ENCODE data around the gene C6orf52.
A peak's percentile ranks its signal among the peaks of the same experiment; 100 is the strongest.
"Not testable (repeated sequence)": the region's sequence is repeated elsewhere in the genome, so short reads cannot be mapped to it uniquely, and the experiment has no call there.

C6orf52 gene

DNA sequence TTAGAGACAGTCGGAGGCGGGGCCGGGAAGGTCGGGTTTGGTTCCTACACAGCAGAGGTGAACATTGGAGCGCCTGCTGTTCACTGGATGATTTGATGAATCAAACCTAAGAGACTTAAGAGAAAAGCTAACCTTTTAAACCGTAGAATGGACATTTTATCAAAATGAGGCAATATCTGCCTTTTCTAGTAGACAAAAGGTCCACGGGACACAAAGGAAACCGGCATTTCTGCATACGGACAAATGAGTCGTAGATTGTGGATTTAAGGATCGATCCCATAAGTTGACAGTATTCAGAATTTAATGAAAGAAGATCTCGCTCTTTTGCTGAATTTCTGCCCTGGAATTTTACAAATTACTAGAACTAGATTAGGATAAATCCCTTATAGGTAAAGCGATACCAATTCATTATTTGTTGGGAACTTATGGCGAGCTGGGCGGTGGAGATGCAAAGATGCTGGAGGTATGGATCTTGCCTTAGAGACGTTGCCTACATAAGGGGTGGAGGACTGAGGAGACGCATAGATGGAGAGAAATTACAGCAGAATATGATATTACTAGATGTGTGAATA is 756 bp upstream of the C6orf52 start:
- DNase-seq, result no peak

DNA sequence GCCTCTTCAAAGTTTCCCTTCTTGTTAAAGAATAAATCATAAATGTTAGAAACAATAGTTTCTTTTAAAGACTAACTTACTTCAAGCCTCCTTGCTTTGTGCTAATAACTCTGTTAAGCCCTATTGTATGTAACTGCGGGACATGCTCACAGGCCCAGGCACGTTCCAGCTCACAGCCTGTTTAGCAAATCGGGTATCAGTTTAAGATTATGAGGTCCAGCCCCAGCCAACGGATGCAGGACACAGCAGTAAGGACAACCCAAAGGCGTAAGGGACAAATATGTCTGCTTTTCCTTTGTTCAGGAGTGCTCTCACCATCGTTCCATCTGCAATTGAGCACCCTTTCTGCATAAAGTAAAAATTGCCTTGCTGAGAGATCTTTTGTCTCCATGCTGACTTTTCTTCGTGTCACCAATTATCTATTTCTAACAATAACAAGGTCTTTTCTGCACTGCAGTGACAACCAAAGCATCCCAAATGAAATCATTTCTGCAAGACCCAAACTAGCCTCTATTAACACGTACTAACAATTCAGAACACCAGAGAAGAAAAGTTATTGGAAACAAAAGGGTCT is 1.4 kb downstream of the C6orf52 start:
- DNase-seq, result no peak

DNA sequence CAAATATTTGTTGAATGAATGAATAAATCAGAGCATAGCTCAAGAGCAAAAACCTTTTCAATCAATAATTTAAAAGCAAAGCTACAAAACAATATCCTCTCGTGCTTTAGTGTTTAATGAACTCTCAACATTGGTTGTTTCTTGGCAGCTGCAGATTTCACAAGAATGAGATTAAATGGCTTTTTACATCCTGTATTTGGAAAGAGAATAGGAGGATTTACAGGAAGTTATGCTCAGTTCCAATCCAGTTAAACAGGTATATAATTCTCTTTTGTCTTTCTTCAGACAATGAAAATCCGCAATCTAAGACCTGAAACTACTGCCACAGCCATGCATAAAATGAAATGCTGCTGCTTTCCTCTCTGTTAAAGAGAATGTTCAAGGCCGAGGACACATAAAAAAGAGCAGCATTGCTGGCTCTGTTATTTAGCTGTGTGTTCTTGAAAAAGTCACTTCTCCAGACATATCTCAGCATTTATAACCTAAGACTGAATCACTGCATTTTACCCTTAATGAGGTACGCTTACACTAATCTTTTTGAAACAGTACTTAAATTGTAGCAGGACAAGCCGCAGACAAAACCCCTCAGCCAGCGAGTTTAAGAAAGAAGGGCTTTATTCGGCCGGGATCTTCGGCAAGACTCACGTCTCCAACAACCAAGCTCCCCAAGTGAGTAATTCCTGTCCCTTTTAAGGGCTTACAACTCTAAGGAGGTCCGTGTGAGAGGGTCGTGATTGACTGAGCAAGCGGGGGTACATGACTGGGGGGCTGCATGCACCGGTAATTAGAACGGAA is 3.6 kb downstream of the C6orf52 start:
- DNase-seq, result peak in 1 of 2 experiments; percentile 8

DNA sequence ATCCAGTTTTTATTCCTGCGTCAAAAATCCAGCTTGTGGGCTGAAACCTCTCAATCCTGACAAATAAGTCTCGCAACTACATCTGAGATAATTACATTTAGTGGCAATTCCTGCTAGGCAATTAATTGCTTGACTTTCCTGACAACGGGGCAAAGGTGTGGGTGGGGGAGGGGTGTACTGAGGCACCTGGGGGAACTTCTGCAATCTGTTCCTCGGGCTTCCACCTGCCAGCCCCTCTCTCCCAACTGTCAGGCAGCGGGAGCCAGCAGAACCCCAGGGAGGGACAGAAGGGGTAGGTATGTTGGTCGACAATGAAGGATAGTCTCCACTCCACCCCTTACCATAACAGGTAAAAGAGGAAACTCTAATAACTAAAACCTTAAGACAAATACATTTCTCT is 6.8 kb downstream of the C6orf52 start:
- DNase-seq, result no peak

DNA sequence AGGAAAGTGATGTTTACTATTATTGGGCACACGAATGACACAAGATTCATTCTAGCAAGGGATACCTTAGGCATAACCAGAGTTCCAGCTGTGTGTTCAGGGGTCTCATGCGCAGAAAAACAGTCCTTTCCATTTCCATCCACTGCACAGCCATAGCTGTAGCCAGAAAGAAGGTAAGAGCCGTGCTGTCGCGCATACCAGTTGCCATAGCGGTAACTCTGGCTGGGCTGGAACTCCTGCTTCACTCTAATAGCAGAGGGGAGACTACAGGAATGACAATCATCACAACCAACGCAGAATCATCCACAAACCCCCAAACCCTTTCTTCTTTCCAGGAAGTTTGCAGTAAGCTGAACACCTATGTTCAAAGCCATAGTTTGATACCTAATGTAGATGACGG is 7.5 kb downstream of the C6orf52 start:
- no peak for DNase-seq

DNA sequence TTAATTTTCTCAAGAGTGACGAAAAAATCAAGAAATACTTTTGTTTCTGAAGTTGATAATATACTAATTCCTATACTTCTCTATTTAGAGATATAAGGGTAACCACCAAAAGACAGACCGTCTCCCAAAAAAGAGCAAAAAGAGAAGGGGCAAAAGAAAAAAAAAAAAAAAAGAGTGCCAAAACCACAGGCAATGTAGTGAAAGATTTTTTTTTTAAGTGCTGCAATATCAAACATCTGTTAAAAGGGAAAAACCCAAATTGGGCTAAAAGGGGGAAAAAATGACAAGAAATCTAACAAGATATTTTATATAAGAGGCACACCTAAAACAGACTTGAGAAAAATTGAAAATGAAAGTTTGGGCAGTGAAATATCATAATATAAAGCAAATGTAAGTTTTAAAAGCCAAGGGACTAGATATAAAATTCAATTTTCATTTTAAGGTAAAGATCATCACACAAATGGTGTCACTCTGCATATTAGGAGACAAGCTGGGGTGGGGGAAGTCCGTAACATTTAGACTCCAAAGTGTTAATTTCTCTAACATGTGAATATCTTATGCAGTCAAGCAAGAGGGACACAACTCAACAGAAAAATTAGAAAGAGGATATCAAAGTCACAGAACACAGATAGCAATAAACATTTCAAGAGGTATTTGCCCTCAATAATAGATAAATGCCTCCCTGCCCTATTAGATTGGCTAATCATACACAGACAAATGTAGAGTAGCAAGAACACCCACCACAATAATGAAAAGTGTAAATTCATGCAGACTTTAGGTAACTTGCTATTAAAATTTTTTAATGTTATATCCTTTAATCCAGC is 9.1 kb downstream of the C6orf52 start:
- DNase-seq, result no peak

DNA sequence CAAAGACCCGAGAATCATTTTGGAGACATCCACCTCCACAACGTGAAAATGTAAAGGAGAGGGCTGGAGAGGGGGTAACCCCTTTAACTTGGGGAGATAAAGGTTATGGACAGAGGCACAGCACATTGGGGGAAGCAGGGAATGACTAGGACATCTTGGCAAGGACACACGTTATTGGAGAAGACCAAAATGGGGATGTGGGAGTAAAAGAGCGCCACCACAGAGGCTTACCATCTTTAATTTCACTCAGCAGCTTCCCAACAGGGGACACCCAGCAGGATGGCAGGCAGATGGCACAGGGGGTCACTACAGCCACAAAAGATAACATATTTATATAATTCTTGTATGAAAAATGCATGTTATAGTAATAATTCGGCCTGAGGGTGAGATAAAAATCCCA is 9.8 kb downstream of the C6orf52 start:
- DNase-seq, result no peak

DNA sequence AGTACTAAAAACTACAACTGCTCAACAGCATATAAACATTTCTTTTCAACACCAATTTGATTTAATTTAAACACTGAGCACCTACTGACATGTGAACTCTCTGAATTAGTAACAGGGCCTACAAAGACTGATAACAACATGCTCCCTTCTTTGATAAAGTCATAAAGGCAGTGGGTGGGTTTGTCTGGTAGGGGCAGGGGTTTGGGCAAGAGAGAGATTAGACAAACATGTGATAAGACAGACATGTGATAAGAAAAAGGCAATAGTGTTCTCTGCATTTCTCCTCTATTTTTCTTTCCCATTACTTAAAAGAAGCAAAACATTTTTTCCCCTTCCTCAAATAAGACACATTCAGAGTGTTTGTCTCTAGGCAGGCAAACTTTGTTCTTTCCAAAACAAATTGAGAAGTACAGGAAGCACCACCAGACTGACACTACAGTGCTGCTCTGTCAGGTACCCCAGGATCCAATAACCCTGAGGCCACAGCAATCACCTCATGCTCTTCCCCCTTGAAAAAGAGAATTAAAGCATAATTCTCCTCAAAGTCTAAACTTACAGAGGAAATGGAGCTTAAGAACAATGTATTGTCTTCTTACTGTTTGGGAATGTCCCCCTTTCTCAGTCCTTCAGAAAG is 11.9 kb downstream of the C6orf52 start:
- no peak for DNase-seq

DNA sequence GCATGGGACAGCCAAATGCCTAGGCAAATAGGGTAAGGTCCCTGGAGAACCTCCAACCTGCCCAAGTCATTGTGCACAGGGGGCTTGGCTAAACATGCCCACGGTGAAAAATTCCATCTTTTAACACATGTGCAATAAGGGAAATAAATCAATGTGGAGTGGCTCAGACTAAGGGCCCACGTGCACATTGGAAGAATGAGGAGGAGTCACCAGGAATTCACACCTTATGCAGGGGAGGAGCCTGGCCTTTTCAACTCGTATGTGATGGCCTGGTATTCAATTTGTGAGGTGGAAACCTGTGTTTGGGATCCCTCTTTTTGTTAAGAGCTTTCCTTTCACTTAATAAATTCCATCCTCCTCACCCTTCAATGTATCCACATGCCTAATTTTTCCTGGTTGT is 12.6 kb downstream of the C6orf52 start:
- DNase-seq, result no peak

DNA sequence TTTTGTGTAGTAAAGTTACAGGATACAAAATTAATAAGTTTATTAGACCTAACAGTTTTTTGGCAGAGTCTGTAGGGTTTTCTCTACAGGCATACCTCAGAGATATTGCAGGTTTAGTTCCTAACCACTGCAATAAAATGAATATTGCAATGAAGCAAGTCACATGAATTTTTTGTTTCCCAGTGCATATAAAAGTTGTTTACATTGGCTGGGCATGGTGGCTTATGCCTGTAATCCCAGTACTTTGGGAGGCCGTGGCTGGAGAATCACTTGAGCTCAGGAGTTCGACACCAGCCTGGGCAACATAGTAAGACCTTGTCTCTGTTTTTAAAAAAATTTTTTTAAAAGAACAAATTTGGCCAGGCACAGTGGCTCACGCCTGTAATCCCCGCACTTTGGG is 16.0 kb downstream of the C6orf52 start:
- no peak for DNase-seq

DNA sequence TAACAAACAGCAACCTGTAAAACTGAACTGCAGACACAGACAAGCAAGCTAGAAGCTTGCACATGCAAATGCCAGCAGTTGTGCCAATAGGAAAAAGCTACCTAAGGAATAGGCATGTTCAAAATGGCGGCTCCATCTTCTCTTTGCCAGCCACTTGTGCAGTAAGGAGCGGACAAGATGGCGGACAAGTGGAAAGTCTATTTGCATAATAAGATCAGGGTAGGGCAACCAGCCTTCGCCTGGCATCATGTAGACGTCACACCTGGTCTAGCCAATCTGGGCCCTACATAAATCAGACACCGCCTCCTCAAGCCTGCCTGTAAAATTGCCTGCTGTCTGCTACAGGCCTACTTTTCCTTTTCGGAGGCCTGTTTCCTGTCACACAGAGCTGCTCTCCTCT is 18.0 kb downstream of the C6orf52 start:
- DNase-seq, result no peak

DNA sequence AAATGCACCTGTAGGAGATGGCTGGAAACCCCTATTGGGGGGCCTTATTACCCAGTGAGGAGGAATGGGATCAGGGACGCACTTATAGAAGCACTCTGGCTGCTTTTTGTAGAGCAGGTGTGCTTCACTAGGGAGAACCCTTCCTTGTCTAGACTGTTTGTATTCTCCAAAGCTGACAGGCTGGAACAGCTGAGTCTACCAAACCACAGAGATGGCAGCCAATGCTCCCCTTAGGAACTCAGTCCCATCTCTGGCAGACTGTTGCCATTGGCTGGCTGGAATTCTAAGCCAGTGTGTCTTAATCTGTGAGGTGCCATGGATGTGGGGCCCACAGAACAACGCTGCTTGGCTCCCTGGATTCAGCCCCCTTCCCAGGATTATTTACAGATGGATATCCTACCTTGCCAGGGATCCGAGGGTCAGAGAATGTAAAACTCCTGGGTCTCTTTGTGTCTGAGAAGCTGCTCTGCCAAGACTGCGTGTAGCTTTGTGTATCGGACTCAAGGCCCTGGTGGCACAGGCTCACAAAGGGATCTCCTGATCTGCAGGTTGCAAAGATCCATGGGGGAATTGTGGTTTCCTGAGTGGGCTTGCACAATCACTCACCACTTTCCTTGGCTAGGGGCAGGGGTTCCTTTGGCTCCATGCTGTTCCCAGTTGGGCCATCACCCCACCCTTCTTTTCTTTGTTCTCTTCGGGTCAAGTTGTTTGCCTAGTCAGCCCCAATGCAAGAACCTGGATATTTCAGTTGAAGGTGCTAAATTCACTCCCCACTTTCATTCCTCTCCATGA is 26.1 kb downstream of the C6orf52 start:
- no peak for DNase-seq

DNA sequence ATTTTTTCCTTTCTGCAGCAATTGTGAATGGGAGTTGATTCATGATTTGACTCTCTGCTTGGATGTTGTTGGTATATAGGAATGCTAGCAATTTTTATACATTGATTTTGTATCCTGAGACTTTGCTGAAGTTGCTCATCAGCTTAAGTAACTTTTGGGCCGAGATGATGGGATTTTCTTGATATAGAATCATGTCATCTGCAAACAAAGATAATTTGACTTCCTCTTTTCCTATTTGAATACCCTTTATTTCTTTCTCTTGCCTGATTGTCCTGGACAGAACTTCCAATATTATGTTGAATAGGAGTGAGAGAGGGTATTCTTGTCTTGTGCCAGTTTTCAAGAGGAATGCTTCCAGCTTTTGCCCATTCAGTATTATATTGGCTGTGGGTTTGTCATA is 28.8 kb downstream of the C6orf52 start:
- DNase-seq, result not testable (repeated sequence)

DNA sequence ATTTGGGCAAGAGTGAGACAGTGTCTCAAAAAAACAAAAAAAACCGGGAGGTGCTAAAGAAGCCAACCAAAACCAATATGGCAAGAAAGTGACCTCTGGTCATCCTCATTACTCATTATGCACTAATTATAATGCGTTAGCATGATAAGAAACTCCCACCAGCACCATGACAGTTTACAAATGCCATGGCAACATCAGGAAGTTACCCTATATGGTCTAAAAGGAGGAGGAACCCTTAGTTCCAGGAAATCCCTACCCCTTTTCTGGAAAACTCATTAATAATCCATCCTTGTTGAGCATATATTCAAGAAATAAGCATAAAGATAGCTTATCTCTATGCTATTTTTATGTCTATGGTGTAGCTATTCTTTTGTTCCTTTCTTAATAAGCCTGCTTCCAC is 31.7 kb downstream of the C6orf52 start:
- no peak for DNase-seq

DNA sequence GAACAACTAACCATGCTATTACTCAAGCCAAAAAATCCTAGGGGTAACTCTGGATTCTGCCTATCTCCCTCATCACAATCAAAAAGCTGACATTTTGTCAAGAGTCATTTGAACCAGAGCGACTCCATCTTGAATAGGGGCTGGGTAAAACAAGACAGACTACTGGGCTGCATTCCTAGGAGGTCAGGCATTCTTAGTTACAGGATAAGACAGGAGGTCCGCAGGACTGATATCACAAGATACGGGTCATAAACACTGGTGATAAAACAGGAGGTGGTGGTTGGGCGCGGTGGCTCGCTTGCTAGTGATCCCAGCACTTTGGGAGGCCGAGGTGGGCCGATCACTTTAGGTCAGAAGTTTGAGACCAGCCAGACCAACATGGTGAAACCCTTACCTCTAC is 32.2 kb downstream of the C6orf52 start:
- DNase-seq, result no peak

DNA sequence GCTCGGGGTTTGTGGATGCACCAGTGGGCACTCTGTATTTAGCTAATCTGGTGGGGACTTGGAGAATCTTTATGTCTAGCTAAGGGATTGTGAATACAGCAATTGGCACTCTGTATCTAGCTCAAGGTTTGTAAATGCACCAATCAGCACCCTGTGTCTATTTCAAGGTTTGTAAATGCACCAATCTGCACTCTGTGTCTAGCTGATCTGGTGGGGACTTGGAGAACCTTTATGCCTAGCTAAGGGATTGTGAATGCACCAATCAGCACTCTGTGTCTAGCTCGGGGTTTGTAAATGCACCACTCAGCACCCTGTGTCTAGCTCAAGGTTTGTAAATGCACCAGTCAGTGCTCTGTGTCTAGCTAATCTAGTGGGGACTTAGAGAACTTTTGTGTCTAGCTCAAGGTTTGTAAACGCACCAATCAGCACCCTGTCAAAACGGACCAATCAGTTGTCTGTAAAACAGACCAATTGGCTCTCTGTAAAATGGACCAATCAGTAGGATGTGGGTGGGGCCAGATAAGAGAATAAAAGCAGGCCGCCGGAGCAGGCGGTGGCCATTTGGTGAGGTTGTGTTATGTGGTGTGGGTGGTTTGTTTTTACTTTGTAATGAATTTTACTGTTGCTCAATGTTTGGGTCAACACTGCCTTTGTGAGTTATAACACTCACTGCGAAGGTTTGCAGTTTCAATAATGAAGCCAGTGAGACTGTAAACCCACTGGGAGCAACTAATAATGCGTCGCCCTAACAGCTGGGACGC is 33.8 kb downstream of the C6orf52 start:
- not testable (repeated sequence) for DNase-seq

DNA sequence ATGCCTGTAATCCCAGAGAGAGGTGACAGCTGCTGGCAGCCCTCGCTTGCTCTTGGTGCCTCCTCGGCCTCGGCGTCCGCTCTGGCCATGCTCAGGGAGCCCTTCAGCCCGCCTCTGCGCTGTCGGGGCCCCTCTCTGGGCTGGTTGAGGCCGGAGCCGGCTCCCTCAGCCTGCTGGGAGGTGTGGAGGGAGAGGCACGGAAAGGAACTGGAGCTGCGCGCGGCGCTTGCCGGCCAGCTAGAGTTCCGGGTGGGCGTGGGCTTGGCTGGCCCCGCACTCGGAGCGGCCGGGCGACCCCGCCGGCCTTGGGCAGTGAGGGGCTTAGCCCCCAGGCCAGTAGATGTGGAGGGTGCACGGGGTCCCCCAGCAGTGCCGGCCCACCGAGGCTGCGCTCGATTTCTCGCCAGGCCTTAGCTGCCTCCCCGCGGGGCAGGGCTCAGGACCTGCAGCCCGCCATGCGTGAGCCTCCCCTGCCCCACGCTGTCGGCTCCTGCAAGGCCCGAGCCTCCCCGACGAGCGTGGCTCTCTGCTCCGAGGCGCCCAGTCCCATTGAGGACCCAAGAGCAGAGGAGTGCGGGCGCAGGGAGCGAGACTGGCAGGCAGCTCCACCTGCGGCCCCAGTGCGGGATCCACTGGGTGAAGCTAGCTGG is 34.6 kb downstream of the C6orf52 start:
- no peak for DNase-seq

DNA sequence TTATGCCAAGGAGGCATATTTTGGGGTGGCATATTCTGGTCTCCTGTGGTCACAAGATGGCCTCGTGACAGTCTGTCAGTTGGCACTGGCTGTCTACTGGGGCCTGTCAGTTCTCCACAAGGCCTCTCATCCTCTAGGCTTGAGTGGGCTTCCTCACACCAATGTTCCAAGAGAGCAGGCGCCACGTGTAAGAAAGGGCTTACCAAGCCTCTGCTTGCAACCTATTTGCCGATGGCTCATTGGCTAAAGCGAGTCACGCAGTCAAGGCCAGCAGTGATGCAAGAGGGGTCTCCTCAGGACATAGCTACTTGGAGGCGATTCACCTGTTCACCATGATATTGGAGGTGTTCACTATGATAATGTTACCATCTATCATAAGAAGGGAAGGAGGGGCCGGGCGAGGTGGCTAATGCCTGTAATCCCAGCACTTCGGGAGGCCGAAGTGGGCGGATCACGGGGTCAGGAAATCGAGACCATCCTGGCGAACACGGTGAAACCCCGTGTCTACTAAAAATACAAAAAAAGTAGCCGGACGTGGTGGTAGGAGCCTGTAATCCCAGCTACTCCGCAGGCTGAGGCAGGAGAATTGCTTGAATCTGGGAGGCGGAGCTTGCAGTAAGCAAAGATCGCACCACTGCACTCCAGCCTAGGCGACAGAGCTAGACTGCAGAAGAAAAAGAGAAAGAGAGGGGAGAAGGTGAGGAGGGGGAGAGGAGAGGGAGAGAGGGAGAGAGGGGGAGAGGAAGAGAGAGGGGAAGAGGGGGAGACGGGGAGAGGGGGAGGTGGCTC is 35.3 kb downstream of the C6orf52 start:
- DNase-seq, result no peak

DNA sequence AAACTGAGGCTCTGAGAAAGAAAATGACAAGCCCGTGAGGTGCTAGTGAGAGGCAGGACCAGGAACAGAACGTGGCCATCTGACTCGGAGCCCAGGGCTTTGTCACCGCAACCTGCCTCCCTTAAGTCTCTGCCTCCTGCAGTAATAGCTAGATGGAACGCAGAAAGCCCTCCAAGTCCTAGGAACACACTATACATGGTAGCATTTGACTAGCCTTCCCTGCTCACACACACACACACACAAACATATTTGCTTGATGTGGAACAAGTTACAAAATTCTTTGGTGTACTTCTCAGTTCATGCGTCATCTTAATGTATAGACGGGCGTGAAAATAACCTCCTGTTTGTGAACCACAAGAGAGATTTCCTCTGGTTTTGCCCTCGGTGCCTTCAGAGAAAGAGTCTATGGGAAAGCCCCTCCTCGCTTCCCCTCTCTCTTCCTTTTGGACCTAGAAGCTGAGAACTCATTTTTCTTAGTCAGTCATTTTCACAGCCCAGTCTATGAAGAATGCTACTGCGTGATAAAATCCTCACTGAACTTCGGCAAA is 38.8 kb downstream of the C6orf52 start:
- DNase-seq, result no peak

DNA sequence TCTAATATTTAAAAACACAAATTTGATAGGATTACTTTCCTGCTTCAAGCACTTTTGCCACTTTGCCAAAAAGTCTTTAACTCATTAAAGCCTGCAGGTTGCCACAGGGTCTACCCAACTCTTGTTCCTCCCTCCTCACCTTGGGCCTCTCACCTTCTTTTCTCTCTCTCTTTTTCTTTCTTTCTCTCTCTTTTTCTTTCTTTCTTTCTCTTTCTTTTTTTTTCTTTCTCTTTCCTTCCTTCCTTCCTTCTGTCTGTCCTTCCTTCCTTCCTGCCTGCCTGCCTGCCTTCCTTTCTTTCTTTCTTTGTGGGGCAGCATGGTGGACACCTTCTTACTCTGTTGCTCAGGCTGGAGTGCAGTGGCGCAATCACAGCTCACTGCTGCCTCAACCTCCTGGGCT is 50.2 kb downstream of the C6orf52 start:
- DNase-seq, result no peak
